HEK293 (cell line): ENCODE results near the gene TTLL7.

ENCODE experiments used
- CTCF ChIA-PET: fragments of 350-600 bp; formaldehyde crosslinking; extraction: SDS; loops from one replicate; lab custom pipeline; 2021; ENCODE audit warnings: antibody characterized with exemption; lab: Yijun Ruan, JAX
- POLR2A ChIA-PET: fragments of 300-600 bp; formaldehyde crosslinking; extraction: SDS; loops from one replicate; lab custom pipeline; 2020; ENCODE audit warnings: antibody characterized with exemption, inconsistent platforms; lab: Yijun Ruan, JAX
- H3K27ac ChIP-seq: fragments of 200-500 bp; sonication (Bioruptor generic); 2 replicates; pipeline ENCODE4 v1.5.1; 2014; ENCODE audit warnings: low read depth, low read length, control low read depth, inconsistent platforms; ENCODE audit errors: extremely low read depth
- H3K36me3 ChIP-seq, 2 experiments: fragments of 200-500 bp in 1 of 2; sonication (Bioruptor generic) in 1 of 2; 1 replicate in 1 of 2; 2 replicates in 1 of 2; pipeline ENCODE4 v1.5.1; 2014 to 2017; ENCODE audit warnings: inconsistent platforms in 2 of 2, low read length in 2 of 2; ENCODE audit not compliant: control insufficient read depth in 2 of 2, insufficient read depth in 1 of 2
- H3K4me1 ChIP-seq: fragments of 200-500 bp; sonication (Bioruptor generic); 2 replicates; pipeline ENCODE4 v1.5.1; 2014; ENCODE audit warnings: mild to moderate bottlenecking, low read length, inconsistent platforms; ENCODE audit not compliant: control insufficient read depth, insufficient read depth
- H3K4me3 ChIP-seq: 2 replicates; pipeline ENCODE4 v1.5.1; 2011; ENCODE audit warnings: low read depth, mild to moderate bottlenecking, control low read depth, low read length, moderate library complexity
- H3K9me3 ChIP-seq: fragments of 200-500 bp; sonication (Bioruptor generic); 2 replicates; pipeline ENCODE4 v1.5.1; 2014; ENCODE audit warnings: low read depth, low read length, inconsistent platforms; ENCODE audit not compliant: control insufficient read depth, insufficient read depth
- TCF7L2 ChIP-seq: IDR thresholded peaks from 2 replicates; pipeline ENCODE4 v1.6.1; 2011; ENCODE audit warnings: low read depth, mild to moderate bottlenecking, inconsistent platforms, low read length, moderate library complexity, borderline replicate concordance
- YY1 ChIP-seq: fragments of 450-650 bp; formaldehyde crosslinking; IDR thresholded peaks from 2 replicates; pipeline ENCODE4 v1.5.1; 2018; ENCODE audit warnings: missing biosample characterization, missing genetic modification characterization
- ZBTB11 ChIP-seq: fragments of 450-650 bp; formaldehyde crosslinking; conservative IDR thresholded peaks from 2 replicates; pipeline ENCODE4 v1.5.1; 2016; ENCODE audit warnings: low read depth, missing biosample characterization, missing genetic modification characterization
- ZNF184 ChIP-seq: fragments of 450-650 bp; IDR thresholded peaks from 2 replicates; pipeline ENCODE4 v1.5.1; 2018; ENCODE audit warnings: missing biosample characterization, mild to moderate bottlenecking, missing genetic modification characterization
- ZNF302 ChIP-seq: fragments of 450-650 bp; formaldehyde crosslinking; IDR thresholded peaks from 2 replicates; pipeline ENCODE4 v1.5.1; 2016; ENCODE audit warnings: missing biosample characterization, missing genetic modification characterization, low read depth
- ZNF555 ChIP-seq: fragments of 450-650 bp; formaldehyde crosslinking; conservative IDR thresholded peaks from 2 replicates; pipeline ENCODE4 v1.5.1; 2017; ENCODE audit warnings: missing biosample characterization, mild to moderate bottlenecking, missing genetic modification characterization, inconsistent platforms
- ZNF677 ChIP-seq: fragments of 450-650 bp; IDR thresholded peaks from 2 replicates; pipeline ENCODE4 v1.5.0; 2018; ENCODE audit warnings: missing biosample characterization, mild to moderate bottlenecking, missing genetic modification characterization, moderate library complexity
- TF ChIP-seq, protein P1 (sequence below): fragments of 450-650 bp; formaldehyde crosslinking; conservative IDR thresholded peaks from 2 replicates; pipeline ENCODE4 v1.5.1; 2016; ENCODE audit warnings: low read depth, missing biosample characterization, missing genetic modification characterization
- TF ChIP-seq, protein P2 (sequence below): fragments of 450-650 bp; formaldehyde crosslinking; IDR thresholded peaks from 2 replicates; pipeline ENCODE4 v1.5.1; 2016; ENCODE audit warnings: missing biosample characterization, missing genetic modification characterization
- TF ChIP-seq, protein P3 (sequence below): fragments of 450-650 bp; formaldehyde crosslinking; IDR thresholded peaks from 2 replicates; pipeline ENCODE4 v1.5.1; 2016; ENCODE audit warnings: missing biosample characterization, missing genetic modification characterization, borderline replicate concordance
- TF ChIP-seq, protein P4 (sequence below): fragments of 450-650 bp; formaldehyde crosslinking; IDR thresholded peaks from 2 replicates; pipeline ENCODE4 v1.5.1; 2017; ENCODE audit warnings: missing biosample characterization, missing genetic modification characterization
- TF ChIP-seq, protein P5 (sequence below): fragments of 450-650 bp; formaldehyde crosslinking; IDR thresholded peaks from 2 replicates; pipeline ENCODE4; 2016; ENCODE audit warnings: missing biosample characterization, missing genetic modification characterization

Gene TTLL7

DNA sequence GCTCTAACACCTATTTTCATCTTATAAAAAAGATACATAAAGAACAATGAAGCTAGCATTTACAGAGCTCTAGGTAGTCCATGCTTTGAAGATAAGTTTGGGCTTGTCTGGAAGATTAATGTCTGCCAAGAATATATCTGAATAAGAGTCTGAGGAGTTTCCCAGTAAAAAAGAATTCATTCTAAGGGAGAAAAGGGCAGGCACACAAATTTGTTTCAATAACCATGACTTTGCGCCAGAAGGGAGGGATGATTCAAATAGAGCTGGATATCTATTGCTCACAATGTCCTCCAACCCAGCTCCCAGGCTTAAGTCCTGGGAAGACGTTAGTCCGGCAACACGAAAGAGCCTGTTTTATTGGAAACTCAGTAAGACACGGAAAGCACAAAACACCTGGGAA is 9.7 kb upstream of the TTLL7 start:
- no peak overlapping the region for H3K27ac ChIP-seq

DNA sequence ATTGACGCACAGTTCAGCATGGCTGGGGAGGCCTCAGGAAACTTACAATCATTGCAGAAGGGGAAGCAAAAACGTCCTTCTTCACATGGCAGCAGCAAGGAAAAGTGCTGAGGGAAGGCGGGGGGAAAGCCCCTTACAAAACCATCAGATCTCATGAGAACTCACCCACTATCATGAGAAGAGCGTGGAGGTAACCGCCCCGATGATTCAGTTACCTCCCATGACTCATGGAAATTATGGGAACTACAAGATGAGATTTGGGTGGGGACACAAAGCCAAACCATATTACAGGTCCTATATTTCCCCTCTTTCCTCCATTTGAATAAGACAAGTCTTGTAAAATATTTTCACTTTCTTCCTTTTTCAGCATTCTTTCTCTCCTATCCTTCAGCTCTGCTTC is 7.7 kb upstream of the TTLL7 start:
- Histone ChIP-seq H3K9me3 (no peaks in the 10 kb centered on the region), H3K4me1 (no peaks in the 10 kb centered on the region), H3K4me3 (no peak overlapping the region), H3K36me3 (no peaks in the 10 kb centered on the region), H3K27ac (no peak overlapping the region)
- TF ChIP-seq YY1 (tag by site-specific recombination) (no peak), ZBTB11 (tag by site-specific recombination) (no peak), TCF7L2 (no peak), ZNF677 (tag by site-specific recombination) (no peak)
- TF ChIP-seq, protein P1, sequence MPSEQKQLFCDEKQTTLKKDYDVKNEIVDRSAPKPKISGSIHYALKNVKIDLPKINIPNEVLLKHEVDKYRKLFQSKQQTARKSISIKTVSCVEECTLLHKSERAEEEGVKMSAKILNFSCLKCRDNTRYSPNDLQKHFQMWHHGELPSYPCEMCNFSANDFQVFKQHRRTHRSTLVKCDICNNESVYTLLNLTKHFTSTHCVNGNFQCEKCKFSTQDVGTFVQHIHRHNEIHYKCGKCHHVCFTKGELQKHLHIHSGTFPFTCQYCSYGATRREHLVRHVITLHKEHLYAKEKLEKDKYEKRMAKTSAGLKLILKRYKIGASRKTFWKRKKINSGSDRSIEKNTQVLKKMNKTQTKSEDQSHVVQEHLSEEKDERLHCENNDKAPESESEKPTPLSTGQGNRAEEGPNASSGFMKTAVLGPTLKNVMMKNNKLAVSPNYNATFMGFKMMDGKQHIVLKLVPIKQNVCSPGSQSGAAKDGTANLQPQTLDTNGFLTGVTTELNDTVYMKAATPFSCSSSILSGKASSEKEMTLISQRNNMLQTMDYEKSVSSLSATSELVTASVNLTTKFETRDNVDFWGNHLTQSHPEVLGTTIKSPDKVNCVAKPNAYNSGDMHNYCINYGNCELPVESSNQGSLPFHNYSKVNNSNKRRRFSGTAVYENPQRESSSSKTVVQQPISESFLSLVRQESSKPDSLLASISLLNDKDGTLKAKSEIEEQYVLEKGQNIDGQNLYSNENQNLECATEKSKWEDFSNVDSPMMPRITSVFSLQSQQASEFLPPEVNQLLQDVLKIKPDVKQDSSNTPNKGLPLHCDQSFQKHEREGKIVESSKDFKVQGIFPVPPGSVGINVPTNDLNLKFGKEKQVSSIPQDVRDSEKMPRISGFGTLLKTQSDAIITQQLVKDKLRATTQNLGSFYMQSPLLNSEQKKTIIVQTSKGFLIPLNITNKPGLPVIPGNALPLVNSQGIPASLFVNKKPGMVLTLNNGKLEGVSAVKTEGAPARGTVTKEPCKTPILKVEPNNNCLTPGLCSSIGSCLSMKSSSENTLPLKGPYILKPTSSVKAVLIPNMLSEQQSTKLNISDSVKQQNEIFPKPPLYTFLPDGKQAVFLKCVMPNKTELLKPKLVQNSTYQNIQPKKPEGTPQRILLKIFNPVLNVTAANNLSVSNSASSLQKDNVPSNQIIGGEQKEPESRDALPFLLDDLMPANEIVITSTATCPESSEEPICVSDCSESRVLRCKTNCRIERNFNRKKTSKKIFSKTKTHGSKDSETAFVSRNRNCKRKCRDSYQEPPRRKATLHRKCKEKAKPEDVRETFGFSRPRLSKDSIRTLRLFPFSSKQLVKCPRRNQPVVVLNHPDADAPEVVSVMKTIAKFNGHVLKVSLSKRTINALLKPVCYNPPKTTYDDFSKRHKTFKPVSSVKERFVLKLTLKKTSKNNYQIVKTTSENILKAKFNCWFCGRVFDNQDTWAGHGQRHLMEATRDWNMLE (tag by site-specific recombination) = no peak
- POLR2A ChIA-PET = no interaction called here
- CTCF ChIA-PET = no interaction called here

More for the DNA sequence above, 9.7 kb upstream of the TTLL7 start:
- ChIA-PET CTCF (interaction anchor here (0.5 kb wide), 1 partner anchor 76 kb away, joined by 4 read pairs; no protein-coding TSS in a partner anchor), POLR2A (no interaction called here)
- H3K4me3 ChIP-seq = no peak overlapping the region
- H3K4me1 ChIP-seq = no peaks in the 10 kb centered on the region
- no peak for TF ChIP-seq ZNF555 (tag by site-specific recombination)
- TF ChIP-seq, protein P2, sequence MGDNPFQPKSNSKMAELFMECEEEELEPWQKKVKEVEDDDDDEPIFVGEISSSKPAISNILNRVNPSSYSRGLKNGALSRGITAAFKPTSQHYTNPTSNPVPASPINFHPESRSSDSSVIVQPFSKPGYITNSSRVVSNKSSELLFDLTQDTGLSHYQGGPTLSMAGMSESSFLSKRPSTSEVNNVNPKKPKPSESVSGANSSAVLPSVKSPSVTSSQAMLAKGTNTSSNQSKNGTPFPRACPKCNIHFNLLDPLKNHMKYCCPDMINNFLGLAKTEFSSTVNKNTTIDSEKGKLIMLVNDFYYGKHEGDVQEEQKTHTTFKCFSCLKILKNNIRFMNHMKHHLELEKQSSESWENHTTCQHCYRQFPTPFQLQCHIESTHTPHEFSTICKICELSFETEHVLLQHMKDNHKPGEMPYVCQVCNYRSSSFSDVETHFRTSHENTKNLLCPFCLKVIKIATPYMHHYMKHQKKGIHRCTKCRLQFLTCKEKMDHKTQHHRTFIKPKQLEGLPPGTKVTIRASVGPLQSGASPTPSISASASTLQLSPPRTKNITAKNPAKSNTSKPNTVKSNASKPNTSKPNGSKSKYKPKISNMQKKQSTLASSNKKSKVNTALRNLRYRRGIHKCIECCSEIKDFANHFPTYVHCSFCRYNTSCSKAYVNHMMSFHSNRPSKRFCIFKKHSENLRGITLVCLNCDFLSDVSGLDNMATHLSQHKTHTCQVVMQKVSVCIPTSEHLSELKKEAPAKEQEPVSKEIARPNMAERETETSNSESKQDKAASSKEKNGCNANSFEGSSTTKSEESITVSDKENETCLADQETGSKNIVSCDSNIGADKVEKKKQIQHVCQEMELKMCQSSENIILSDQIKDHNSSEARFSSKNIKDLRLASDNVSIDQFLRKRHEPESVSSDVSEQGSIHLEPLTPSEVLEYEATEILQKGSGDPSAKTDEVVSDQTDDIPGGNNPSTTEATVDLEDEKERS (tag by site-specific recombination) = no peak
- H3K36me3 ChIP-seq = no peaks in the 10 kb centered on the region
- no peaks in the 10 kb centered on the region for H3K9me3 ChIP-seq

DNA sequence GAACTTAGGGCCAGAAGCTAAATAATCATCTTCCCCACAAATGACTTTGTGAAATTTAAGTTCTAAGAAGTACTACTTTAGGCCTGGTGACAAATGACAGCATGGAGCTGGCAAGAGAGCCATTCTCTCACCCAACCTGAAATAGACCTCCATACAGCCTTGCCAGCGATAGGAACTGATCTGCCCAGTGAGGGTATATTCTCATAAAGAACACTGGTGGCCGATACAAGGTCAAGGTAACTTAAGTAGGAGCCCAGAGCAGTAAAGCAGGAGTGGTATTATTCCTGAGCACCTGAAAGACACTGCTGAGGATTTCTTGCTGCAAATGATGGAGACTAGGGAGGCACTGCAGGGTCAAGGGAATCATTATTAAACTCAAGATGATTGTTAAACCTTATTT is 2.6 kb upstream of the TTLL7 start:
- CTCF ChIA-PET = no interaction called here
- H3K9me3 ChIP-seq = no peaks in the 10 kb centered on the region
- no peak overlapping the region for H3K4me3 ChIP-seq
- H3K4me1 ChIP-seq = no peaks in the 10 kb centered on the region
- H3K36me3 ChIP-seq = no peaks in the 10 kb centered on the region
- H3K27ac ChIP-seq = no peak overlapping the region
- POLR2A ChIA-PET = no interaction called here
- TF ChIP-seq, protein P3, sequence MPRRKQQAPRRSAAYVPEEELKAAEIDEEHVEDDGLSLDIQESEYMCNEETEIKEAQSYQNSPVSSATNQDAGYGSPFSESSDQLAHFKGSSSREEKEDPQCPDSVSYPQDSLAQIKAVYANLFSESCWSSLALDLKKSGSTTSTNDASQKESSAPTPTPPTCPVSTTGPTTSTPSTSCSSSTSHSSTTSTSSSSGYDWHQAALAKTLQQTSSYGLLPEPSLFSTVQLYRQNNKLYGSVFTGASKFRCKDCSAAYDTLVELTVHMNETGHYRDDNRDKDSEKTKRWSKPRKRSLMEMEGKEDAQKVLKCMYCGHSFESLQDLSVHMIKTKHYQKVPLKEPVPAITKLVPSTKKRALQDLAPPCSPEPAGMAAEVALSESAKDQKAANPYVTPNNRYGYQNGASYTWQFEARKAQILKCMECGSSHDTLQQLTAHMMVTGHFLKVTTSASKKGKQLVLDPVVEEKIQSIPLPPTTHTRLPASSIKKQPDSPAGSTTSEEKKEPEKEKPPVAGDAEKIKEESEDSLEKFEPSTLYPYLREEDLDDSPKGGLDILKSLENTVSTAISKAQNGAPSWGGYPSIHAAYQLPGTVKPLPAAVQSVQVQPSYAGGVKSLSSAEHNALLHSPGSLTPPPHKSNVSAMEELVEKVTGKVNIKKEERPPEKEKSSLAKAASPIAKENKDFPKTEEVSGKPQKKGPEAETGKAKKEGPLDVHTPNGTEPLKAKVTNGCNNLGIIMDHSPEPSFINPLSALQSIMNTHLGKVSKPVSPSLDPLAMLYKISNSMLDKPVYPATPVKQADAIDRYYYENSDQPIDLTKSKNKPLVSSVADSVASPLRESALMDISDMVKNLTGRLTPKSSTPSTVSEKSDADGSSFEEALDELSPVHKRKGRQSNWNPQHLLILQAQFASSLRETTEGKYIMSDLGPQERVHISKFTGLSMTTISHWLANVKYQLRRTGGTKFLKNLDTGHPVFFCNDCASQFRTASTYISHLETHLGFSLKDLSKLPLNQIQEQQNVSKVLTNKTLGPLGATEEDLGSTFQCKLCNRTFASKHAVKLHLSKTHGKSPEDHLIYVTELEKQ (tag by site-specific recombination) = no peak
- TF ChIP-seq, protein P4, sequence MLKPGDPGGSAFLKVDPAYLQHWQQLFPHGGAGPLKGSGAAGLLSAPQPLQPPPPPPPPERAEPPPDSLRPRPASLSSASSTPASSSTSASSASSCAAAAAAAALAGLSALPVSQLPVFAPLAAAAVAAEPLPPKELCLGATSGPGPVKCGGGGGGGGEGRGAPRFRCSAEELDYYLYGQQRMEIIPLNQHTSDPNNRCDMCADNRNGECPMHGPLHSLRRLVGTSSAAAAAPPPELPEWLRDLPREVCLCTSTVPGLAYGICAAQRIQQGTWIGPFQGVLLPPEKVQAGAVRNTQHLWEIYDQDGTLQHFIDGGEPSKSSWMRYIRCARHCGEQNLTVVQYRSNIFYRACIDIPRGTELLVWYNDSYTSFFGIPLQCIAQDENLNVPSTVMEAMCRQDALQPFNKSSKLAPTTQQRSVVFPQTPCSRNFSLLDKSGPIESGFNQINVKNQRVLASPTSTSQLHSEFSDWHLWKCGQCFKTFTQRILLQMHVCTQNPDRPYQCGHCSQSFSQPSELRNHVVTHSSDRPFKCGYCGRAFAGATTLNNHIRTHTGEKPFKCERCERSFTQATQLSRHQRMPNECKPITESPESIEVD (tag by site-specific recombination) = no peak
- TF ChIP-seq, protein P5, sequence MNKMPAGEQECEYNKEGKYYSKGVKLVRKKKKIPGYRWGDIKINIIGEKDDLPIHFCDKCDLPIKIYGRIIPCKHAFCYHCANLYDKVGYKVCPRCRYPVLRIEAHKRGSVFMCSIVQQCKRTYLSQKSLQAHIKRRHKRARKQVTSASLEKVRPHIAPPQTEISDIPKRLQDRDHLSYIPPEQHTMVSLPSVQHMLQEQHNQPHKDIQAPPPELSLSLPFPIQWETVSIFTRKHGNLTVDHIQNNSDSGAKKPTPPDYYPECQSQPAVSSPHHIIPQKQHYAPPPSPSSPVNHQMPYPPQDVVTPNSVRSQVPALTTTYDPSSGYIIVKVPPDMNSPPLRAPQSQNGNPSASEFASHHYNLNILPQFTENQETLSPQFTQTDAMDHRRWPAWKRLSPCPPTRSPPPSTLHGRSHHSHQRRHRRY (tag by site-specific recombination) = no peak
- TF ChIP-seq ZNF184 (no peak), ZNF302 (tag by site-specific recombination) (no peak)
